ENCODE data around the gene SLX1A. TPM values are rescaled to one million over a fixed set of nuclear protein-coding genes. Genes with fewer than 3 reads are reported as not detected.
A peak's percentile ranks its signal among the peaks of the same experiment; 100 is the strongest.
"Not testable (repeated sequence)": the region's sequence is repeated elsewhere in the genome, so short reads cannot be mapped to it uniquely, and the experiment has no call there.

Gene SLX1A
- total and polyA plus RNA-seq, 2 experiments from 2014 or later, result 61.6 to 85.1 TPM

DNA sequence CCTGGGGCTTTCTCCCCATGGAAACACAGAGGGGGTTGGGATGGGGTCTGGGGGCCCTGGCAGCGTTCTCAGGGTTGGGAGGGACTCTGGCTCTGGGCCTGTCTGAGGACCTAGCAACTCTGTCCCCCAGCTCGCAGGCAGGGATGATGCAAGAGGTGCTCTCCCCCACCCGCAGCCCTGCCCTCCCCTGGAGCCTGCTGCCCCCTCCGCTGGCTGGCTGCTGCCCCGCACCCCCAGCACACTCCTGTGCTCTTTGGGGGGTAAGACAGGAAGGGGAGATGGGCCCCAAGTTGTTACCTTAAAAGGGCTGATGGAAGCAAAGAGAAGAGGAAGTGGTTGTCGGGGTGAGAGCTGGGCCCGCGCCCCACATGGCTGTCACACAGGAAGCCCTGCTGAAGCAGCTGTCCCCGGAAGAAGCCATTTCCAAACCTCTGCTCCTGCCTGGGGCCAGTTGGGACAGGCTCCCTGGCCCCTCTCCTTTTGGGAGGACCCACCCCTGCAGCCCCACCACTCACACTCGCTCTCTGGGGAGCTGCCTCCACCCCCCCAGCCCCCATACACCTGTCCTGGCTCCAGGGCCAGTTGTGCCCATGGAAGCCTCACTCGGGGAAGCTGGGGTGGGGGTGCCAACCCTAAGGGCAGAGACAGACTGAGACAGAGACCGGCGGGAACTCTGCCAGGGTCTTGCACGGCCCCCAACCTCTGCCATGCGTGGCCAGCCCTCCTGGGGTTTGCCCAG lies 7.8 kb upstream of the SLX1A start:
- Histone ChIP-seq H3K27me3 (no peaks in the 10 kb centered on the region), H3K36me3 (no peaks in the 10 kb centered on the region), H3K4me3 (no peak overlapping the region), H3K4me1 (ENCODE audit: low read depth) (no peaks in the 10 kb centered on the region), H3K27ac (no peak overlapping the region), H3K9me3 (ENCODE audit: low read depth) (no peaks in the 10 kb centered on the region)
- TF ChIP-seq, protein P1, sequence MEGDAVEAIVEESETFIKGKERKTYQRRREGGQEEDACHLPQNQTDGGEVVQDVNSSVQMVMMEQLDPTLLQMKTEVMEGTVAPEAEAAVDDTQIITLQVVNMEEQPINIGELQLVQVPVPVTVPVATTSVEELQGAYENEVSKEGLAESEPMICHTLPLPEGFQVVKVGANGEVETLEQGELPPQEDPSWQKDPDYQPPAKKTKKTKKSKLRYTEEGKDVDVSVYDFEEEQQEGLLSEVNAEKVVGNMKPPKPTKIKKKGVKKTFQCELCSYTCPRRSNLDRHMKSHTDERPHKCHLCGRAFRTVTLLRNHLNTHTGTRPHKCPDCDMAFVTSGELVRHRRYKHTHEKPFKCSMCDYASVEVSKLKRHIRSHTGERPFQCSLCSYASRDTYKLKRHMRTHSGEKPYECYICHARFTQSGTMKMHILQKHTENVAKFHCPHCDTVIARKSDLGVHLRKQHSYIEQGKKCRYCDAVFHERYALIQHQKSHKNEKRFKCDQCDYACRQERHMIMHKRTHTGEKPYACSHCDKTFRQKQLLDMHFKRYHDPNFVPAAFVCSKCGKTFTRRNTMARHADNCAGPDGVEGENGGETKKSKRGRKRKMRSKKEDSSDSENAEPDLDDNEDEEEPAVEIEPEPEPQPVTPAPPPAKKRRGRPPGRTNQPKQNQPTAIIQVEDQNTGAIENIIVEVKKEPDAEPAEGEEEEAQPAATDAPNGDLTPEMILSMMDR (IDR thresholded peaks at IDR 0.05; ENCODE audit: low read depth, low read length), result no peak
- no peak for DNase-seq (ENCODE audit: low read depth in 1 of 2, low spot score in 1 of 2)

DNA sequence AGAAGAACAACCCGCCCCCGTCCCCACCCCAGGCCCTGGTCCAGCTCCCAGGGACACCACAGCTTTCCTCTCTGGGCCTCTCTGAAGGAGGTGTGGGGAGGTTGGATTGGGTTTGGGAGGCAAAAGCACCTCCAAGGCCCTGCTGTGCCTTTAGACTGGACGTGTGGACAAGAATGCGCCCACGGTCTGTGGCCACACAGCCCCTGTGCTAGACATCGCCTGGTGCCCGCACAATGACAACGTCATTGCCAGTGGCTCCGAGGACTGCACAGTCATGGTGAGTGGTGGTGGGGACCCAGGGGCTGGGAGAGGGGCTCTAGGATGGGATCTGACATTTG lies 7.3 kb upstream of the SLX1A start:
- H3K27ac ChIP-seq, result no peak overlapping the region
- H3K9me3 ChIP-seq (ENCODE audit: low read depth), result no peaks in the 10 kb centered on the region
- no peaks in the 10 kb centered on the region for H3K36me3 ChIP-seq
- no peak for DNase-seq (ENCODE audit: low read depth in 1 of 2, low spot score in 1 of 2)
- H3K4me3 ChIP-seq, result no peak overlapping the region
- TF ChIP-seq, protein P1 (IDR thresholded peaks at IDR 0.05; ENCODE audit: low read depth, low read length), result no peak
- H3K27me3 ChIP-seq, result no peaks in the 10 kb centered on the region
- H3K4me1 ChIP-seq (ENCODE audit: low read depth), result no peaks in the 10 kb centered on the region

DNA sequence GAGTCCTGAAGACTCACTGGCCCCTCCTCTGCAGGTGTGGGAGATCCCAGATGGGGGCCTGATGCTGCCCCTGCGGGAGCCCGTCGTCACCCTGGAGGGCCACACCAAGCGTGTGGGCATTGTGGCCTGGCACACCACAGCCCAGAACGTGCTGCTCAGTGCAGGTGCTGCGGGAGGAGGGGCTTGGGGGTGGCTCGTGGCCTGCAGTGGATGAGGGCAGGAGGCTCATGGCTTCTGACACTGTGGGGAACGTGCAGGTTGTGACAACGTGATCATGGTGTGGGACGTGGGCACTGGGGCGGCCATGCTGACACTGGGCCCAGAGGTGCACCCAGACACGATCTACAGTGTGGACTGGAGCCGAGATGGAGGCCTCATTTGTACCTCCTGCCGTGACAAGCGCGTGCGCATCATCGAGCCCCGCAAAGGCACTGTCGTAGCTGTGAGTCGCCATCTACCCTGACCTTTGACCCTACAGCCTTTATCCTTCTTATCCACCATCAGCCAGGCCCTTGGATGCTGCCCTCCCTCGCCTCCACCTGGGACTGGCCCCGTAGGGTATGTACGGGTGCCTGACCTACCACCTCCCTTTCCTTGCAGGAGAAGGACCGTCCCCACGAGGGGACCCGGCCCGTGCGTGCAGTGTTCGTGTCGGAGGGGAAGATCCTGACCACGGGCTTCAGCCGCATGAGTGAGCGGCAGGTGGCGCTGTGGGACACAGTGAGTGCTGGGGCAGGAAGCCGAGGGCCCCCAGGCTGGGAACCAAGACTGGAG lies 6.7 kb upstream of the SLX1A start:
- H3K27ac ChIP-seq, result no peak overlapping the region
- DNase-seq (ENCODE audit: low read depth in 1 of 2, low spot score in 1 of 2), result peak; percentile 51 to 76
- no peaks in the 10 kb centered on the region for H3K36me3 ChIP-seq
- H3K4me1 ChIP-seq (ENCODE audit: low read depth), result no peaks in the 10 kb centered on the region
- no peak overlapping the region for H3K4me3 ChIP-seq
- H3K9me3 ChIP-seq (ENCODE audit: low read depth), result no peaks in the 10 kb centered on the region
- H3K27me3 ChIP-seq, result no peaks in the 10 kb centered on the region
- TF ChIP-seq, protein P1 (IDR thresholded peaks at IDR 0.05; ENCODE audit: low read depth, low read length), result peak; percentile 73

DNA sequence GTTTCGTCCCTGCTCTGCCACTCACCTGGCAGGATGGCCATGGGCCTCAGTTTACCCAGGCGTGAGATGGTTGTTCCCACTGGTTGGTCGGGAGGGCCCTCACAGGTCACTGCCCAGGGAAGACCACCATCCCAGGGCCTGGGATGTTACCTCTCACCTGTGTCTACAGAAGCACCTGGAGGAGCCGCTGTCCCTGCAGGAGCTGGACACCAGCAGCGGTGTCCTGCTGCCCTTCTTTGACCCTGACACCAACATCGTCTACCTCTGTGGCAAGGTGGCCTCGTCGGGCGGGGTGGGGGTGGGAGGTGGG lies 6.2 kb upstream of the SLX1A start:
- Histone ChIP-seq H3K9me3 (ENCODE audit: low read depth) (no peaks in the 10 kb centered on the region), H3K4me1 (ENCODE audit: low read depth) (no peaks in the 10 kb centered on the region), H3K27ac (no peak overlapping the region), H3K4me3 (no peak overlapping the region), H3K27me3 (no peaks in the 10 kb centered on the region), H3K36me3 (no peaks in the 10 kb centered on the region)
- no peak for DNase-seq (ENCODE audit: low read depth in 1 of 2, low spot score in 1 of 2)
- TF ChIP-seq, protein P1 (IDR thresholded peaks at IDR 0.05; ENCODE audit: low read depth, low read length), result no peak

DNA sequence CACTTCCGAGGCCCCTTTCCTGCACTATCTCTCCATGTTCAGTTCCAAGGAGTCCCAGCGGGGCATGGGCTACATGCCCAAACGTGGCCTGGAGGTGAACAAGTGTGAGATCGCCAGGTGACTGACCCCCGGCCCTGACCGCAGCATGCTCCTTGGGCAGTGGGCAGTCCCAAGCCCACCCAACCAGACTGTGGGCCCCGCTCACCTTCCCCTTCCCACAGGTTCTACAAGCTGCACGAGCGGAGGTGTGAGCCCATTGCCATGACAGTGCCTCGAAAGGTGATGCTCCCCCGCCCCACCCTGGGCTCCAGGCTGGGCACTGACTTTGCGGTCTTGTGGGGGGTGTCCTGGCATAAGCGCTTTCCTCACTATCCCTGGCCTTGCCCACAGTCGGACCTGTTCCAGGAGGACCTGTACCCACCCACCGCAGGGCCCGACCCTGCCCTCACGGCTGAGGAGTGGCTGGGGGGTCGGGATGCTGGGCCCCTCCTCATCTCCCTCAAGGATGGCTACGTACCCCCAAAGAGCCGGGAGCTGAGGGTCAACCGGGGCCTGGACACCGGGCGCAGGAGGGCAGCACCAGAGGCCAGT lies 5.6 kb upstream of the SLX1A start:
- H3K9me3 ChIP-seq (ENCODE audit: low read depth), result no peaks in the 10 kb centered on the region
- H3K27me3 ChIP-seq, result no peaks in the 10 kb centered on the region
- DNase-seq (ENCODE audit: low read depth in 1 of 2, low spot score in 1 of 2), result no peak
- H3K4me3 ChIP-seq, result no peak overlapping the region
- no peaks in the 10 kb centered on the region for H3K4me1 ChIP-seq (ENCODE audit: low read depth)
- TF ChIP-seq, protein P1 (IDR thresholded peaks at IDR 0.05; ENCODE audit: low read depth, low read length), result no peak
- H3K27ac ChIP-seq, result no peak overlapping the region
- H3K36me3 ChIP-seq, result no peaks in the 10 kb centered on the region

DNA sequence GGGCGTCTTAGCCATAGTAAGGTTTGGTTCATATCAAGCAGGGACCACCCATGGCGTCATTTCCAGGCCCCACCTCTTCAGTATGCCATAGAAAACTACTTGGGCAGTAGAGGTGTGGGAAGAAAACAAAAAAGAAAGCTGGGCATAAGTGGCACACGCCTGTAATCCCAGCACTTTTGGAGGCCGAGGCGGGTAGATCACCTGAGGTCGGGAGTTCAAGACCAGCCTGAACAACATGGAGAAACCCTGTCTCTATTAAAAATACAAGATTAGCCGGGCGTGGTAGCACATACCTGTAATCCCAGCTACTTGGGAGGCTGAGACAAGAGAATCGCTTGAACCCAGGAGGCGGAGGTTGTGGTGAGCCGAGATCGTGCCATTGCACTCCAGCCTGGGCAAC lies 2.5 kb upstream of the SLX1A start:
- H3K36me3 ChIP-seq; H3K27ac ChIP-seq; H3K27me3 ChIP-seq; DNase-seq (ENCODE audit: low read depth in 1 of 2, low spot score in 1 of 2); H3K4me1 ChIP-seq (ENCODE audit: low read depth); H3K9me3 ChIP-seq (ENCODE audit: low read depth); H3K4me3 ChIP-seq: not testable (repeated sequence)

DNA sequence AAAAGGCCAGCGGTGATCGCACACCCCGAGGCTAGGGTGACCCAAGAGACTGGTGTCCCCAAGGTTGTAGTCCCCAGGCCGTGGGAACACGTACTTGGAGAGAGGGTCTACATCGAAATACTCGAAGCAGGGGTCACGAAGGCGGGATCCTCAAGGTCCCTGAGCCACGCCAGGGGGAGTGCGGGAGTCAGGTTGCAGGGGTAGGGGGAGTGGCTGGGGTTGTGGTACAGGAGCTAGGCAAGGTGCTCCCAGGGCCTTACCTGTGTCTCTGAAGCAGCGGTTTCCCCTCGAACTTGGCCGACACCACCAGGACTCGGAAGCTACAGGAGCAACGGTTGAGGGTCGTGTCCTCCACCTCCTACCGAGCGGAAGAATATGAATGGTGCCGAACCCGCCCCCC lies 577 bp upstream of the SLX1A start:
- H3K36me3 ChIP-seq; H3K27ac ChIP-seq; DNase-seq (ENCODE audit: low read depth in 1 of 2, low spot score in 1 of 2); H3K4me3 ChIP-seq; H3K27me3 ChIP-seq; H3K4me1 ChIP-seq (ENCODE audit: low read depth); H3K9me3 ChIP-seq (ENCODE audit: low read depth): not testable (repeated sequence)

DNA sequence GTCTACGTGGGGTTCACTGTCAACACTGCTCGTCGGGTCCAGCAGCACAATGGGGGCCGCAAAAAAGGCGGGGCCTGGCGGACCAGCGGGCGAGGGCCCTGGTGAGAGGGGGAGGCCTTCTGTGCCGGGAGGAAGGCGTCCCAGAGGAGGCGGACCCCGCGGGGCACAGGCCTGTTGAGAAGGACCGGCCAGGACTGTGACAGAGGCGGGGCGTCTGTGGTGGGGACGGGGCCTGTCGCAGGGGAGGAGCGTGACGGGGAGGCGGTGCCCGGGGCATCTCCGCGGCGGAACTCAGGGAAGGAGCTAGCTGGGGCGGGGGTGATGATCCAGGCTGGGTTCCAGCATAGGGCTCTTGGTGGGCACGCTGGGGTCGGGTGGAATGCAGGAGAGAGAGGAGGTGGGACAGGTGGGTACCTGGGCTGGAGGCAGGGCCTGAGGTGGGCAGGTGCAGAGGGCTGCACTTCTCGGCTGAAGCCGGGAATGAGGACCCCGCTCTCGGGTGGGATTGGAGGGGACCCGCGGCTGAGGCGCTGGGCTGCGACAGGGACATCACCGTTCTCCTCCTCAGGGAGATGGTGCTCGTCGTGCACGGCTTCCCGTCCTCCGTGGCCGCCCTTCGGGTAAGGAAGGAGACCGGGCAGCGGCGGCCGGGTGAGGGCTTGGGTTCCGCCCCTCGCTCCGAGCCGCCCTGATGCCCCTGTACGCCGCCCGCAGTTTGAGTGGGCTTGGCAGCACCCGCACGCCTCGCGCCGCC lies 674 bp downstream of the SLX1A start:
- H3K4me3 ChIP-seq, result peak overlapping the region; percentile 21
- H3K4me1 ChIP-seq (ENCODE audit: low read depth); DNase-seq (ENCODE audit: low read depth in 1 of 2, low spot score in 1 of 2); H3K27ac ChIP-seq; H3K9me3 ChIP-seq (ENCODE audit: low read depth); H3K27me3 ChIP-seq; H3K36me3 ChIP-seq: not testable (repeated sequence)

Data from cardiac muscle cell (in vitro differentiated cells and primary cell).